RWPE2 (cell line): ENCODE results near the gene FOXF2.

Experiments
- ATAC-seq: fragments of 200-7000 bp; cut with Tn5 transposase; 3 replicates; pipeline ENCODE4 v1.9.1; 2021; ENCODE audit warnings: low read depth
- DNase-seq: peaks from one replicate; pipeline ENCODE4 v3.0.0-alpha.2; 2020; ENCODE audit warnings: low spot score
- H3K27ac ChIP-seq: fragments of 450-650 bp; 2 replicates; pipeline ENCODE4 v1.5.1; 2017; ENCODE audit warnings: mild to moderate bottlenecking; ENCODE audit not compliant: poor library complexity, severe bottlenecking
- H3K27me3 ChIP-seq: fragments of 250-450 bp; sonication (Bioruptor Pico); 2 replicates; pipeline ENCODE4 v1.5.1; 2021; ENCODE audit warnings: mild to moderate bottlenecking, moderate library complexity; ENCODE audit not compliant: insufficient read depth, poor library complexity, severe bottlenecking
- H3K36me3 ChIP-seq: fragments of 250-450 bp; sonication (Bioruptor Pico); 2 replicates; pipeline ENCODE4 v1.5.1; 2020; ENCODE audit warnings: low read depth, mild to moderate bottlenecking, moderate library complexity
- H3K4me1 ChIP-seq: fragments of 250-450 bp; sonication (Bioruptor Pico); 2 replicates; pipeline ENCODE4 v1.5.1; 2021; ENCODE audit warnings: mild to moderate bottlenecking, moderate library complexity; ENCODE audit not compliant: insufficient read depth, poor library complexity, severe bottlenecking
- H3K4me3 ChIP-seq: fragments of 250-450 bp; sonication (Bioruptor Pico); 2 replicates; pipeline ENCODE4 v1.5.1; 2021; ENCODE audit warnings: mild to moderate bottlenecking, moderate library complexity; ENCODE audit not compliant: severe bottlenecking
- H3K9me3 ChIP-seq: fragments of 250-450 bp; sonication (Bioruptor Pico); 2 replicates; pipeline ENCODE4 v1.5.1; 2021; ENCODE audit warnings: mild to moderate bottlenecking, moderate library complexity; ENCODE audit not compliant: severe bottlenecking
- TF ChIP-seq, protein P1 (sequence below): fragments of 450-650 bp; IDR thresholded peaks from one replicate; pipeline ENCODE4 v1.5.1; 2017; ENCODE audit warnings: mild to moderate bottlenecking, moderate library complexity; ENCODE audit not compliant: poor library complexity, severe bottlenecking

Gene FOXF2

DNA sequence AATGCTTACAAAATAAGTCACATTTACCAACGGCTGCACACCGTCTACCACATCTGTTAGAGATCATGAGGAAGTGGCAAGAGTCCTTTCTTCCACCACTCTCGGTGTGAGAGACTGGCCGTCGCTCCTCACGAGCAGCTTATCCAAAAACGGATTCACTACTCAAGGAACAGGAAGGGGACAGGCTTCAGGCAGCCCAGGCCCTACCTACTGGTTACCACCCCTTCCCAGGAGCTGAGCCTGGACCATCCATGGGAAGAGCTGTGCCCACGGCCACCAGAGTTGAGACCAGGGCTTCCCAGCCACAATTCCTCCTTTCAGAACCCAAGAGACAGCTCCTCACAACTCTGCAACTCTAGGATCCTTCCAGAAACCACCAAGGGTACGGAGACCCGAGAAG is 37.0 kb downstream of the FOXF2 start:
- H3K27ac ChIP-seq: no peak overlapping the region
- H3K9me3 ChIP-seq: no peaks in the 10 kb centered on the region
- TF ChIP-seq, protein P1, sequence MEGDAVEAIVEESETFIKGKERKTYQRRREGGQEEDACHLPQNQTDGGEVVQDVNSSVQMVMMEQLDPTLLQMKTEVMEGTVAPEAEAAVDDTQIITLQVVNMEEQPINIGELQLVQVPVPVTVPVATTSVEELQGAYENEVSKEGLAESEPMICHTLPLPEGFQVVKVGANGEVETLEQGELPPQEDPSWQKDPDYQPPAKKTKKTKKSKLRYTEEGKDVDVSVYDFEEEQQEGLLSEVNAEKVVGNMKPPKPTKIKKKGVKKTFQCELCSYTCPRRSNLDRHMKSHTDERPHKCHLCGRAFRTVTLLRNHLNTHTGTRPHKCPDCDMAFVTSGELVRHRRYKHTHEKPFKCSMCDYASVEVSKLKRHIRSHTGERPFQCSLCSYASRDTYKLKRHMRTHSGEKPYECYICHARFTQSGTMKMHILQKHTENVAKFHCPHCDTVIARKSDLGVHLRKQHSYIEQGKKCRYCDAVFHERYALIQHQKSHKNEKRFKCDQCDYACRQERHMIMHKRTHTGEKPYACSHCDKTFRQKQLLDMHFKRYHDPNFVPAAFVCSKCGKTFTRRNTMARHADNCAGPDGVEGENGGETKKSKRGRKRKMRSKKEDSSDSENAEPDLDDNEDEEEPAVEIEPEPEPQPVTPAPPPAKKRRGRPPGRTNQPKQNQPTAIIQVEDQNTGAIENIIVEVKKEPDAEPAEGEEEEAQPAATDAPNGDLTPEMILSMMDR: no peak
- no peaks in the 10 kb centered on the region for H3K36me3 ChIP-seq
- no peaks in the 10 kb centered on the region for H3K4me1 ChIP-seq
- ATAC-seq (no peak), DNase-seq (no peak)
- no peak overlapping the region for H3K4me3 ChIP-seq
- H3K27me3 ChIP-seq: no peaks in the 10 kb centered on the region

DNA sequence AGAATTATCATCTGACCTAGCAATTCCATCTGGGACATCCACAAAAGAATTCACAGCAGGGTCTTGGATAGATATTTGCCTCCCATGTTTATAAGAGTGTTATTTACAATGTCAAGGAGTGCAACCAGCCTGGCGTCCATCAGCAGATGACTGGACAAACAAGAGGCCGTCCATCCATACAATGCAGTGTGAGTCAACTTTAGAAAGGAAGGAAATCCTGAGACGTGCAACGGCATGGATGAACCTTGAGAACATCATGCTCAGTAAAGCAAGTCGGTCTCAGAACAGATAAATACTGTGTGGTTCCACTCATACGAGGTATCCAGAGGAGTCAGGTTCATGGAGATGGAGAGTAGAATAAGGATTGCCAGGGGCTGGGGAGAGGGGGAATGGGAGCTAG is 46.4 kb downstream of the FOXF2 start:
- DNase-seq (no peak), ATAC-seq (no peak)
- Histone ChIP-seq H3K27me3 (no peaks in the 10 kb centered on the region), H3K27ac (no peak overlapping the region), H3K4me3 (no peak overlapping the region), H3K4me1 (no peaks in the 10 kb centered on the region), H3K36me3 (no peaks in the 10 kb centered on the region), H3K9me3 (no peaks in the 10 kb centered on the region)
- TF ChIP-seq, protein P1: no peak

DNA sequence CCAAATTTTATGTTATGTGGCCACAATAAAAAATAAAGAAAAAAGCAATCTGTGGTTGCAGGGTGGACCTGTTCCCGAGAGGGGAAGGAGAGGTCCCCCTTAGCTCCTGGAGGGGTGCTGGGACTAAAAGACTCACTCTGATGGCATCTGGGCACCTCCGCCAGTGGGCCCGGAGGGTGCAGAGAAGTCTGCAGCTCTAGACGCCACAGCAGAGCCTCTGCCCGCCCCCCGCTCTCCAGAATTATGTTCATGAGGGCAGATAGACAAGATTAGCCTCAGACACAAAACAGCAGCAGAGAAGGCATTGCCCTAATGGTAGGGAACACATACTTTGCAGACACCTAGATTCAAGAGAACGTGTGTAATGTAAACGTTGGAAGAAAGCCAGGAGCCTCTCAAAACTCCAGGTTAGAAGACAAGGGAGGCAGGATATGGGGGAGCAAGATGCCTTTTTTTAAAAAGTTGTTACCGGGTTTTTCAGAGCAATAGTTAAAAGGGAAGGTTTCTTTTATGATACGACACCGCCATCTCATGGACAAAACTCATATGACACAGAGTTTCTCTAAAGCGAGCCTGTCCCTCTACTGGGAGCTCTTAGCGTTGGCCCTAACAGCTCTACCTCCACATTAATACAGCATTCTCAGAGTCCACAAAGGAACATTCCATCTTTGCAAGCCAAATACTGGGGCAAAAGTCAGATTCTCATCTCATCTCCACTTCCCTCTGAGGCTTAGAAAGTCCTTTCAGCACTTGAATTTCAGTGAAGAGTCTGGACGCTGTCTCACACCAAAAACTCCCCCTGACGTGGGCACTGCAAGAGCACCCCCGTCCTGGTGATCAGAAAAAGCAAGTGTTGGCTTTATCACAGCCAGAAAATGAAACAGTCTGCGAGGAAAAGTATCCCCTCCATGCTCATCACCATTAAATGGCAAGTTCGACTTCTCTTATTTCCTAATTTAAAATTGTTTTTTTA is 47.2 kb downstream of the FOXF2 start:
- H3K27me3 ChIP-seq: no peaks in the 10 kb centered on the region
- H3K36me3 ChIP-seq: no peaks in the 10 kb centered on the region
- ATAC-seq (peak; percentile 90), DNase-seq (no peak)
- H3K4me3 ChIP-seq: no peak overlapping the region
- TF ChIP-seq, protein P1: peak; percentile 77
- H3K9me3 ChIP-seq: no peaks in the 10 kb centered on the region
- no peak overlapping the region for H3K27ac ChIP-seq
- H3K4me1 ChIP-seq: no peaks in the 10 kb centered on the region

DNA sequence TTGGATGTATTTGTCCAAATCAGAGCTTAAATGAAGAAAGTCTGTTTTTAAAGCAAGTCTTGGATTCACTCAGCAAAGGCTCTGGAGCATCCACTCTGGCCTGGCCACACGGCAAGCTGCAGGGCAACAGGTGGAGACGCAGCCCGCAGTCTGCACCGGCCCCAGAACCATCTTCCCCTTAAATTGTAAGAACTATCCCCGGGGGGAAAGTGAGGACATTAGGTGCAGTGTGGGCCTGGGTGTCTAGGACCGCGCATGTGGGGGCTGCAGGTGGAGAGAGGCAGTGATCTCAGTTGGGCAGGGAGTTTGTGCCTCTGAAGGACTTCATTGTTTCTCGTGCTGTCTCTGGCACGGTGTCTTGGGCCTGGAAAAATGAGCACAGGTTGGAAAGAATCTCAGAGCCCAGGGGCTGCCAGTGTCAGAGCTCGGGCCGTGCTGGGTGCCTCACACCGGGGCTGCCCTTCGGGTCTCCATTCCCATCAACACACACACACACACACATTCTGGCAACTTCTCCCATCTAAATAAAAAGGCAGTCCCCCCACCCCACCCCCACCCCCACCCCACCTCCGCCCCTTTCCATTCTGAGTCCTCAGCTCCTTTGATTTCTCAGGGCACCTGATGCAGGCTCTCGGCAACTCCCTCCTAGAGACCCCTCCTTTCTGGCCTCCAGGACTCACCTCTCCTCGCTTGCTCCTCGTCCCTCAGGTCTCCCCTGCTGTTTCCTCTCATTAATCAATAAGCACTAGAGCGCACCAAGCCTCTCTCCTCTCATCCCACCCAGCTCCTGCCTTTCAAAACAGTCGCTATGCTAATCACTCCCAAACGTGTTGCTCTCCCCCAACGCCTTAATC is 48.4 kb downstream of the FOXF2 start:
- TF ChIP-seq, protein P1: no peak
- ATAC-seq (no peak), DNase-seq (no peak)
- H3K27me3 ChIP-seq: no peaks in the 10 kb centered on the region
- no peaks in the 10 kb centered on the region for H3K9me3 ChIP-seq
- H3K27ac ChIP-seq: no peak overlapping the region
- no peaks in the 10 kb centered on the region for H3K36me3 ChIP-seq
- no peak overlapping the region for H3K4me3 ChIP-seq
- H3K4me1 ChIP-seq: no peaks in the 10 kb centered on the region
